ENCODE results near the gene TAAR5.

DNA sequence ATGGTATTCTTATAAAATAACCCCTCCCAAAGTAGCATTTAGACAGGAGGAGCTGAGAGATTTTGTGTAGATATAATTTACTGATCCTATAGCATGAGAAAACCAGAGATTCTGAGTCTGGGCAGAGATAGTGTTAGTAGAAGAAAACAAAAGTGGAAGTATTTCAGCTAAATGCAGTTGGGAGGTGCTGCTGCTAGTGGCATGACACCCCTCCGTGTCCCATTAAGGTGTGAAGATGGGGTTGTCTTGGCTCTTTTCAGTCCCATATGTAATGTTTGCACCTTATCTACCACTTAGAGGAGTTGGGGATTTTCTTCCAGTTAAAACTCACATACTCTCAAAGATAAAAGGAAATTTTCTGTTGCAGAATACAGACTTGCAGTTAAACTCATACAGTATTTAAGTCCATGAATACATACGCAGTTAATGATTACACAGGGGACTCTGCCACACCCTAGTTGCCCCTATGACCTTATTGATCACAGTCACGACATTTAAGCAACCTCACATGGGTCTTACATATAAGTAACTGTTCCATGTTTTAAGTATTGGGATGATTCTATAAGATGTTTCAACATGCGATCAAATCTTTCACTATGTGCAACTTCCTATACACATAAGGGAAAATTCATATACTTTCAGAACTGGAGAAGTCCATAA lies 23.0 kb upstream of the TAAR5 start:
- TF ChIP-seq, protein P1, sequence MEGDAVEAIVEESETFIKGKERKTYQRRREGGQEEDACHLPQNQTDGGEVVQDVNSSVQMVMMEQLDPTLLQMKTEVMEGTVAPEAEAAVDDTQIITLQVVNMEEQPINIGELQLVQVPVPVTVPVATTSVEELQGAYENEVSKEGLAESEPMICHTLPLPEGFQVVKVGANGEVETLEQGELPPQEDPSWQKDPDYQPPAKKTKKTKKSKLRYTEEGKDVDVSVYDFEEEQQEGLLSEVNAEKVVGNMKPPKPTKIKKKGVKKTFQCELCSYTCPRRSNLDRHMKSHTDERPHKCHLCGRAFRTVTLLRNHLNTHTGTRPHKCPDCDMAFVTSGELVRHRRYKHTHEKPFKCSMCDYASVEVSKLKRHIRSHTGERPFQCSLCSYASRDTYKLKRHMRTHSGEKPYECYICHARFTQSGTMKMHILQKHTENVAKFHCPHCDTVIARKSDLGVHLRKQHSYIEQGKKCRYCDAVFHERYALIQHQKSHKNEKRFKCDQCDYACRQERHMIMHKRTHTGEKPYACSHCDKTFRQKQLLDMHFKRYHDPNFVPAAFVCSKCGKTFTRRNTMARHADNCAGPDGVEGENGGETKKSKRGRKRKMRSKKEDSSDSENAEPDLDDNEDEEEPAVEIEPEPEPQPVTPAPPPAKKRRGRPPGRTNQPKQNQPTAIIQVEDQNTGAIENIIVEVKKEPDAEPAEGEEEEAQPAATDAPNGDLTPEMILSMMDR (IDR thresholded peaks at IDR 0.05; ENCODE audit: control extremely low read depth in 1 of 3, insufficient read depth in 1 of 3, low read depth in 1 of 3, low read length in 3 of 3) = no peak
- TF ChIP-seq POLR2A (IDR thresholded peaks at IDR 0.05; ENCODE audit: control extremely low read depth in 1 of 2, low read depth in 2 of 2, low read length in 2 of 2) (no peak), SUZ12 (IDR thresholded peaks at IDR 0.05; ENCODE audit: low read length) (no peak), KDM1A (IDR thresholded peaks at IDR 0.05; ENCODE audit: borderline replicate concordance, low read length) (no peak), GTF2F1 (IDR thresholded peaks at IDR 0.05; ENCODE audit: borderline replicate concordance, low read depth, low read length) (no peak), ASH2L (IDR thresholded peaks at IDR 0.05; ENCODE audit: low read length) (no peak), HDAC2 (IDR thresholded peaks at IDR 0.05; ENCODE audit: borderline replicate concordance in 1 of 2, low read depth in 2 of 2, low read length in 2 of 2) (no peak), SP1 (IDR thresholded peaks at IDR 0.05; ENCODE audit: low read depth, low read length) (no peak)
- TF ChIP-seq, protein P2, sequence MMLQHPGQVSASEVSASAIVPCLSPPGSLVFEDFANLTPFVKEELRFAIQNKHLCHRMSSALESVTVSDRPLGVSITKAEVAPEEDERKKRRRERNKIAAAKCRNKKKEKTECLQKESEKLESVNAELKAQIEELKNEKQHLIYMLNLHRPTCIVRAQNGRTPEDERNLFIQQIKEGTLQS (IDR thresholded peaks at IDR 0.05; ENCODE audit: insufficient read depth, low read depth, low read length) = no peak
